ENCODE data around the gene GMPPA.

GRCh38 chr2:219515874-219516629 lies 17.4 kb downstream of the GMPPA start:
- no peak for TF ChIP-seq CTCF (IDR thresholded peaks at IDR 0.05 in 8 of 11, conservative IDR thresholded peaks at IDR 0.05 in 3 of 11)
- TF ChIP-seq POLR2A (IDR thresholded peaks at IDR 0.05), result no peak

Data from spleen (tissue), 7 donors.